GM12892 (cell line): ENCODE measurements around the gene MADCAM1.
A peak's percentile ranks its signal among the peaks of the same experiment; 100 is the strongest.

Experiments
- DNase-seq: peaks from one replicate; pipeline ENCODE4 v3.0.0; 2011; ENCODE audit not compliant: insufficient read length
- FAIRE-seq: peaks from 2 replicates; lab custom pipeline; 2011; peaks lifted over from hg19 to GRCh38; lab: Jason Lieb, UNC
- POLR2A ChIP-seq: IDR thresholded peaks from 2 replicates; pipeline ENCODE4 v1.6.1; 2011; ENCODE audit warnings: low read depth, low read length, control low read depth
- POLR2AphosphoS5 ChIP-seq: IDR thresholded peaks from 2 replicates; pipeline ENCODE4 v1.6.1; 2011; ENCODE audit warnings: low read depth, low read length, control low read depth
- TAF1 ChIP-seq: IDR thresholded peaks from 2 replicates; pipeline ENCODE4 v1.6.1; 2011; ENCODE audit warnings: low read depth, mild to moderate bottlenecking, control low read depth, low read length, borderline replicate concordance

Gene MADCAM1

GRCh38 chr19:532561-533363, 36.5 kb downstream of the MADCAM1 start:
- no peak for DNase-seq
- TF ChIP-seq POLR2A (no peak), TAF1 (no peak), POLR2AphosphoS5 (no peak)
- FAIRE-seq = peak; percentile 65

GRCh38 chr19:533364-534058, 37.2 kb downstream of the MADCAM1 start:
- DNase-seq (no peak), FAIRE-seq (no peak)
- no peak for TF ChIP-seq TAF1
- TF ChIP-seq POLR2A = no peak
- TF ChIP-seq POLR2AphosphoS5 = no peak

- TF ChIP-seq POLR2A = no peak
- TF ChIP-seq POLR2AphosphoS5 = no peak
- no peak for TF ChIP-seq TAF1
- no peak for FAIRE-seq
- DNase-seq = no peak
Observed at GRCh38 chr19:534088-534487, 37.8 kb downstream of the MADCAM1 start.

GRCh38 chr19:535017-535835, 38.9 kb downstream of the MADCAM1 start:
- no peak for DNase-seq
- TF ChIP-seq TAF1 (no peak), POLR2A (no peak), POLR2AphosphoS5 (no peak)
- no peak for FAIRE-seq

- no peak for FAIRE-seq
- DNase-seq = no peak
- no peak for TF ChIP-seq TAF1
- TF ChIP-seq POLR2AphosphoS5 = no peak
- TF ChIP-seq POLR2A = no peak
Observed at GRCh38 chr19:536031-536880, 40.0 kb downstream of the MADCAM1 start.

- no peak for DNase-seq
- TF ChIP-seq POLR2AphosphoS5 (no peak), TAF1 (no peak), POLR2A (no peak)
- FAIRE-seq = no peak
Observed at GRCh38 chr19:536881-537404, 40.7 kb downstream of the MADCAM1 start.

- DNase-seq (no peak), FAIRE-seq (no peak)
- no peak for TF ChIP-seq POLR2A
- no peak for TF ChIP-seq TAF1
- no peak for TF ChIP-seq POLR2AphosphoS5
Observed at GRCh38 chr19:538641-539428, 42.5 kb downstream of the MADCAM1 start.

- no peak for FAIRE-seq
- no peak for TF ChIP-seq POLR2A
- TF ChIP-seq TAF1 = no peak
- TF ChIP-seq POLR2AphosphoS5 = no peak
- no peak for DNase-seq
Observed at GRCh38 chr19:539429-540030, 43.2 kb downstream of the MADCAM1 start.

GRCh38 chr19:540867-541637, 44.8 kb downstream of the MADCAM1 start:
- no peak for FAIRE-seq
- TF ChIP-seq POLR2AphosphoS5 = no peak
- TF ChIP-seq TAF1 = no peak

More at GRCh38 chr19:540867-541637, 44.8 kb downstream of the MADCAM1 start:
- DNase-seq = no peak
